ENCODE results near the gene TRIM4. TPM values are rescaled to one million over a fixed set of nuclear protein-coding genes. Genes with fewer than 3 reads are reported as not detected.

The TRIM4 gene
- total and polyA plus RNA-seq, 2 experiments from 2014 or later, result 5.5 to 13.7 TPM

GRCh38 chr7:99897322-99898022 lies 21.9 kb downstream of the TRIM4 start:
- no peak overlapping the region for H3K27ac Mint-ChIP-seq
- Histone ChIP-seq H3K4me1 (ENCODE audit: insufficient read depth) (no peaks in the 10 kb centered on the region), H2AFZ (no peak overlapping the region), H3K27ac (ENCODE audit: low read depth) (no peak overlapping the region), H3K27me3 (ENCODE audit: insufficient read depth) (no peaks in the 10 kb centered on the region), H3K4me3 (no peak overlapping the region), H3K36me3 (ENCODE audit: insufficient read depth) (0 out of 2 replicates have a peak, but pooled peaks cover 4% of the 10 kb centered on the region), H3F3A (replicated peaks; ENCODE audit: low read depth) (no peaks in the 10 kb centered on the region), H3K9me2 (ENCODE audit: insufficient read depth) (0 out of 2 replicates have a peak, but pooled peaks cover 8% of the 10 kb centered on the region), H3K4me2 (no peak overlapping the region), H3K79me2 (replicated peaks; ENCODE audit: insufficient read depth) (no peaks in the 10 kb centered on the region), H4K20me1 (replicated peaks; ENCODE audit: insufficient read depth) (no peaks in the 10 kb centered on the region)
- H3K27me3 Mint-ChIP-seq (ENCODE audit: insufficient read depth, low read depth, poor library complexity), result peaks cover under 1% of the 10 kb centered on the region
- no peak for DNase-seq (ENCODE audit: low spot score)
- ATAC-seq, result no peak
- peaks cover 22% of the 10 kb centered on the region; the same call in 2 of the 3 replicates for H3K36me3 Mint-ChIP-seq (ENCODE audit: low read depth)
- TF ChIP-seq ZNF331 (CRISPR knock-in tag; IDR thresholded peaks at IDR 0.05; ENCODE audit: low read depth), result no peak
- no peak for TF ChIP-seq ZNF462 (CRISPR knock-in tag; IDR thresholded peaks at IDR 0.05)
- no peak for TF ChIP-seq ZNF114 (CRISPR knock-in tag; IDR thresholded peaks at IDR 0.05)
- TF ChIP-seq EZH2 (IDR thresholded peaks at IDR 0.05; ENCODE audit: low read depth, unreplicated experiment), result no peak
- no peak for TF ChIP-seq CTCF (conservative IDR thresholded peaks at IDR 0.05; ENCODE audit: low read depth in 2 of 2)
- TF ChIP-seq NANOG (IDR thresholded peaks at IDR 0.05; ENCODE audit: borderline replicate concordance), result no peak
- TF ChIP-seq EZH2phosphoT487 (IDR thresholded peaks at IDR 0.05; ENCODE audit: unreplicated experiment), result no peak
- no peak for TF ChIP-seq POLR2AphosphoS5 (IDR thresholded peaks at IDR 0.05; ENCODE audit: low read depth)
- TF ChIP-seq ETS1 (IDR thresholded peaks at IDR 0.05), result no peak
- no peak for TF ChIP-seq STAT1 (IDR thresholded peaks at IDR 0.05; ENCODE audit: unreplicated experiment)
- no peak for TF ChIP-seq JUNB (IDR thresholded peaks at IDR 0.05; ENCODE audit: unreplicated experiment)
- no peak for TF ChIP-seq REST (IDR thresholded peaks at IDR 0.05; ENCODE audit: unreplicated experiment)
- no peaks in the 10 kb centered on the region for H3K4me1 Mint-ChIP-seq
- no peaks in the 10 kb centered on the region; the same call in 2 of the 3 replicates for H3K9me3 Mint-ChIP-seq
- H3K4me3 Mint-ChIP-seq, result no peak overlapping the region
